OCI-LY3 (cell line): ENCODE results near the gene NUP153.

Source experiments
- H2AFZ ChIP-seq: fragments of 200-600, 300-600 bp; shearing (Covaris generic); 2 replicates; pipeline ENCODE4 v1.6.0; 2014; ENCODE audit warnings: antibody characterized with exemption, low read depth, low read length
- H3K27ac ChIP-seq: fragments of 200-600, 300-600 bp; sonication (generic); 2 replicates; pipeline ENCODE4 v1.5.1; 2014; ENCODE audit warnings: mild to moderate bottlenecking, low read length, moderate library complexity, mixed read lengths
- H3K27me3 ChIP-seq: fragments of 200-600, 300-600 bp; sonication (generic); 2 replicates; pipeline ENCODE4 v1.6.1; 2014; ENCODE audit warnings: low read depth, low read length, mixed read lengths
- H3K36me3 ChIP-seq: fragments of 200-600, 300-600 bp; sonication (generic); replicated peaks from 2 replicates; pipeline ENCODE3; 2014; ENCODE audit warnings: low read depth, low read length, mixed read lengths
- H3K4me1 ChIP-seq: fragments of 300-600, 200-600 bp; sonication (generic); 2 replicates; pipeline ENCODE4 v1.6.1; 2014; ENCODE audit warnings: low read length, mixed read lengths
- H3K4me2 ChIP-seq: fragments of 200-600, 300-600 bp; sonication (generic); 2 replicates; pipeline ENCODE4 v1.6.1; 2014; ENCODE audit warnings: low read length, mixed read lengths
- H3K4me3 ChIP-seq: fragments of 300-600, 200-600 bp; sonication (generic); 2 replicates; pipeline ENCODE4 v1.5.1; 2014; ENCODE audit warnings: antibody characterized with exemption, mild to moderate bottlenecking, low read length, moderate library complexity
- H3K79me2 ChIP-seq: fragments of 300-600, 200-600 bp; shearing (Covaris generic); 2 replicates; pipeline ENCODE4 v1.6.1; 2014; ENCODE audit warnings: mild to moderate bottlenecking, low read length, mixed read lengths
- H3K9ac ChIP-seq: fragments of 300-600, 200-600 bp; shearing (Covaris generic); 2 replicates; pipeline ENCODE4 v1.6.0; 2014; ENCODE audit warnings: mild to moderate bottlenecking, low read length, moderate library complexity
- H3K9me3 ChIP-seq: fragments of 200-600, 300-600 bp; shearing (Covaris generic); 2 replicates; pipeline ENCODE4 v1.6.1; 2014; ENCODE audit warnings: low read length, mixed read lengths; ENCODE audit not compliant: insufficient read depth
- H4K20me1 ChIP-seq: fragments of 200-600, 300-600 bp; sonication (generic); 2 replicates; pipeline ENCODE4 v1.6.1; 2016; ENCODE audit warnings: low read length, mixed read lengths; ENCODE audit not compliant: insufficient read depth
- EZH2phosphoT487 ChIP-seq: fragments of 200-600 bp; shearing (Covaris generic); IDR thresholded peaks from 2 replicates; pipeline ENCODE4 v1.6.1; 2018; ENCODE audit warnings: antibody characterized with exemption, mixed run types, low read depth
- TF ChIP-seq, protein P1 (sequence below): fragments of 200-600, 300-600 bp; sonication (generic); IDR thresholded peaks from 2 replicates; pipeline ENCODE4 v1.5.1; 2014; ENCODE audit warnings: antibody characterized with exemption, low read length, low read depth

NUP153 gene

DNA sequence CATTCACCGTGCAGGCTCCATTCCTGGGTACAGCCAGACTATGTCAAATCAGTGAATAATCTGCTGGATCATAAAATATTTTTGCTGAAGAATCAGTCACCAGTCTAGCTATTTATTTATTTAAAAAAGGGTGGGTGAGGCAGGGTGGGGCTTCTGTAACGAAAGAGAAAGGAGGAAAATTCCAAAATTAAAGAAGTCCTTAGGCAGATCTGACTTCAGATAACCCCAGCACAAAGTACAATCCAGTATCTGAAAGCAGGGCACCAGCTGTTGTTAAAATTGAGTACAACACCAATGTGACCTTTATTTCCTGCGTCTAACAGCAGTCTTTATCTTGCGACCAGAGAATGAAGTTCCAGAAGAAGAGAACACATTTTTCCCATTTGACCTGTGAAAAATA, 90.9 kb downstream of the NUP153 start:
- H2AFZ ChIP-seq = no peak overlapping the region
- TF ChIP-seq, protein P1, sequence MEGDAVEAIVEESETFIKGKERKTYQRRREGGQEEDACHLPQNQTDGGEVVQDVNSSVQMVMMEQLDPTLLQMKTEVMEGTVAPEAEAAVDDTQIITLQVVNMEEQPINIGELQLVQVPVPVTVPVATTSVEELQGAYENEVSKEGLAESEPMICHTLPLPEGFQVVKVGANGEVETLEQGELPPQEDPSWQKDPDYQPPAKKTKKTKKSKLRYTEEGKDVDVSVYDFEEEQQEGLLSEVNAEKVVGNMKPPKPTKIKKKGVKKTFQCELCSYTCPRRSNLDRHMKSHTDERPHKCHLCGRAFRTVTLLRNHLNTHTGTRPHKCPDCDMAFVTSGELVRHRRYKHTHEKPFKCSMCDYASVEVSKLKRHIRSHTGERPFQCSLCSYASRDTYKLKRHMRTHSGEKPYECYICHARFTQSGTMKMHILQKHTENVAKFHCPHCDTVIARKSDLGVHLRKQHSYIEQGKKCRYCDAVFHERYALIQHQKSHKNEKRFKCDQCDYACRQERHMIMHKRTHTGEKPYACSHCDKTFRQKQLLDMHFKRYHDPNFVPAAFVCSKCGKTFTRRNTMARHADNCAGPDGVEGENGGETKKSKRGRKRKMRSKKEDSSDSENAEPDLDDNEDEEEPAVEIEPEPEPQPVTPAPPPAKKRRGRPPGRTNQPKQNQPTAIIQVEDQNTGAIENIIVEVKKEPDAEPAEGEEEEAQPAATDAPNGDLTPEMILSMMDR = no peak
- TF ChIP-seq EZH2phosphoT487 = no peak
- no peak overlapping the region for H3K4me3 ChIP-seq
- H3K4me1 ChIP-seq = peaks cover 1% of the 10 kb centered on the region
- H3K4me2 ChIP-seq = no peak overlapping the region
- H3K79me2 ChIP-seq = peaks cover 30% of the 10 kb centered on the region
- H3K27ac ChIP-seq = no peak overlapping the region
- H4K20me1 ChIP-seq = peaks cover 15% of the 10 kb centered on the region
- no peak overlapping the region for H3K9ac ChIP-seq
- H3K9me3 ChIP-seq = no peaks in the 10 kb centered on the region
- peaks cover 33% of the 10 kb centered on the region for H3K36me3 ChIP-seq
- no peaks in the 10 kb centered on the region for H3K27me3 ChIP-seq

DNA sequence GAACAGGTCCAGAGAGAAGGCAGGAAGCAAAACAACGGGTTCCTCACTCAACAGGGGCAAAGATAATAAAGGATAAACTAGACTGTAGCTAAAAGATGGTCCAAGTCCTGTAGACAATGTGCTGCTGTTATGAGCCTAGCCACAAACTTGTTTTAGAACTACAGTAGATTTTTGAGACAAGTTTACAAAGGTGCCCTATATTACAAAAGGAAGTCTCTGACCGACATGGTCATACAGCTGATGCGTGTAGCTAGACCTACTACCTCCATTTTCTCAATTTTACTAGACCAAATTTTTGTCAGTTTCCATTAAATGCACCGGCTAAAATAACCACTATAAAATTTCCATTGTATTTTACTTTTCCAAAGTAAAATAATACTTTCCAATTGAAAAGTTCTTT, 94.7 kb downstream of the NUP153 start:
- TF ChIP-seq EZH2phosphoT487 = no peak
- TF ChIP-seq, protein P1 = no peak
- no peaks in the 10 kb centered on the region for H3K79me2 ChIP-seq
- H3K4me2 ChIP-seq = no peak overlapping the region
- H3K27ac ChIP-seq = no peak overlapping the region
- no peak overlapping the region for H3K4me3 ChIP-seq
- no peak overlapping the region for H2AFZ ChIP-seq
- H3K36me3 ChIP-seq = peaks cover 15% of the 10 kb centered on the region
- H3K9me3 ChIP-seq = no peaks in the 10 kb centered on the region
- no peaks in the 10 kb centered on the region for H4K20me1 ChIP-seq
- no peaks in the 10 kb centered on the region for H3K27me3 ChIP-seq
- H3K9ac ChIP-seq = no peak overlapping the region
- no peaks in the 10 kb centered on the region for H3K4me1 ChIP-seq

DNA sequence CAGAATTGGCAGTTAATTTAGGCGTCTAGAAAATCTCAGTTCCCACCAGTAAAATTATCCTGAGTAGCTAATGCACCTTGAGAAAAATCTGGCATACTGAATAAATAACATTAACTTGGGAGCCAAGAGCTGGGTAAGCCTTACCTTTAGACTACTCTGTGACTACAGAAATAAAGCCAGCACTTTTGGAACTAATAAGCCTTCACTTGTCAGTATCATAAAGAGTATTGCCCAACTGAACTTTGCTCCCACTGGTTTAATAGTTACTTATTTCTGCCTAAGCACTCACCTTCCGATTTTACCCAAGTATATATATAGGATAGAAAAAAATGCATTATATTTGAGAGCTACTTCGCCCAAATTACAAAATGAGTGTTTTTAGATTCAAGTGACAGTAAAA, 95.9 kb downstream of the NUP153 start:
- Histone ChIP-seq H4K20me1 (no peaks in the 10 kb centered on the region), H3K9ac (no peak overlapping the region), H3K27me3 (no peaks in the 10 kb centered on the region), H3K27ac (no peak overlapping the region), H3K79me2 (no peaks in the 10 kb centered on the region), H3K4me1 (no peaks in the 10 kb centered on the region), H3K4me2 (no peak overlapping the region), H3K9me3 (no peaks in the 10 kb centered on the region), H3K36me3 (peaks cover 12% of the 10 kb centered on the region), H3K4me3 (no peak overlapping the region), H2AFZ (no peak overlapping the region)
- TF ChIP-seq, protein P1 = no peak

DNA sequence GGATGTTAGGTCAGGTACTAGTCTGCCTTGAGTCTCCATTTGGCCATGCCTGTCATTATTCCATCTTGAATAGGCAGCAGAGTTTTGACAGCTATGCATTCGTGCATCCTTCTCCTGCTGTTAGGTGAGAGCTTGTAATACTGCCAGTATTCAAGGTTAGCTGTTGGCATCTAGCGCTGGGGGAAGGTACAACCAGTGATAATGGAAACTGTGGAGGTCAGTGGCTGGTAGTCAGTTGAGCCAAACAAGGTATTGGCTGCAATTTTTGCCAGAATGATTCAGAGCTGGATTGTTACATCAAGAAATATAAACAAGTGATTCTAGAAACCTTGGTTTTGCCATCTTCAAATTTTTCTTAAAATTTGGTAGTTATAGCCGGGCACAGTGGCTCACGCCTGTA, 100.1 kb downstream of the NUP153 start:
- H3K79me2 ChIP-seq = no peaks in the 10 kb centered on the region
- no peaks in the 10 kb centered on the region for H3K36me3 ChIP-seq
- H3K4me3 ChIP-seq = no peak overlapping the region
- no peaks in the 10 kb centered on the region for H3K27me3 ChIP-seq
- H3K27ac ChIP-seq = no peak overlapping the region
- no peaks in the 10 kb centered on the region for H3K9me3 ChIP-seq
- H3K4me1 ChIP-seq = peaks cover 2% of the 10 kb centered on the region; the same call in 1 of the 2 replicates
- no peak overlapping the region for H3K9ac ChIP-seq
- no peak overlapping the region for H2AFZ ChIP-seq
- H4K20me1 ChIP-seq = no peaks in the 10 kb centered on the region
- H3K4me2 ChIP-seq = no peak overlapping the region
- TF ChIP-seq, protein P1 = no peak
- TF ChIP-seq EZH2phosphoT487 = no peak
